ENCODE data around the gene XRCC5. TPM values are rescaled to one million over a fixed set of nuclear protein-coding genes. Genes with fewer than 3 reads are reported as not detected.

XRCC5 gene
- total and polyA plus RNA-seq, 2 of the 8 experiments (the other 6 are each of a cell fraction or from before 2014, with no cell fraction given) = 308 to 644 TPM

DNA sequence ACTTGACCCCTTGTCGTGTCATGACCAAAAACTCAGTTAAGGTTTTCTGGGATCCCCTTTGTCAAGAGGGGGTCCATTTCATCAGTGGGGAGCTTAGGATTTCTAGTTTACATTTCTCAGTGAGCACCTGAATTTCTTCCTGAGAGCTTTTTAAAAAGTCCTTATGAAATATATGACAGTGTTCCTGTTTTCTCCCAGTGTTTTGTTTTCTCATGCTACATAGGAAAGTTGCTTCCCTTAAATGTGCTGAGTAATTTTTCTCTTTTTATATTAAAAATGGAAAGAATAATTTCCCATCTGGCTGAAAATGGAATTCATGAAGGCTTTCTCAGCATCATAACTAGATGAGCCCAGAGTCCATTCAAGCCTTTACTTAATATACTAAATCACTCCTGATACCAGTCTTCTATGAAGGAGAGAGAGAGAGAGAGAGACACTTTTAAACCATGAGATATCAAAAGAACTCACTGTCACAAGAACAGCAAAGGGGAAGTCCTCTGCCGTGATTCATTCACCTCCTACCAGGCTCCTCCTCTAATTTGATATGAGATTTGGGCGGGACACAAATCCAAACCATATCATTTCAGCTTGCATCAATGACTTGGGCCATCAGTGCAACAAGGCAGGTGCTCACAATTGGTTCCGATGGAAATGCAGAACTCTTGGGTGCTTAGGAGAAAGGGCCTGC is 61.1 kb downstream of the XRCC5 start:
- H3K4me3 ChIP-seq (ENCODE audit: extremely low read depth in 1 of 4, insufficient read depth in 2 of 4, low read depth in 3 of 4, low read length in 4 of 4) = no peak overlapping the region
- H4K20me1 ChIP-seq (replicated peaks in 1 of 2; ENCODE audit: control insufficient read depth in 1 of 2, insufficient read depth in 2 of 2, low read length in 2 of 2) = peaks cover 6 to 14% of the 10 kb centered on the region in 2 experiments
- CTCF ChIA-PET (ENCODE audit: partially characterized antibody) = interaction anchor here (1.2 kb wide), 1 partner anchor 18 kb away, joined by 4 read pairs; no protein-coding TSS in a partner anchor
- POLR2A ChIA-PET (ENCODE audit: partially characterized antibody) = interaction anchor here (0.6 to 3.1 kb wide), 4 partner anchors 8 to 58 kb away, joined by 3 to 10 read pairs (median 4); no protein-coding TSS in a partner anchor
- H4K91ac ChIP-seq (replicated peaks; ENCODE audit: insufficient read length, low read length) = no peak overlapping the region
- H3K79me1 ChIP-seq (ENCODE audit: low read depth, low read length) = no peaks in the 10 kb centered on the region; the same call in 1 of the 2 replicates
- no peaks in the 10 kb centered on the region for H3K27me3 ChIP-seq (replicated peaks in 1 of 4; ENCODE audit: control insufficient read depth in 3 of 4, extremely low read depth in 1 of 4, insufficient read depth in 3 of 4, low read length in 3 of 4)
- H2AFZ ChIP-seq (ENCODE audit: low read length) = no peak overlapping the region
- no peak overlapping the region for H2BK12ac ChIP-seq (ENCODE audit: low read depth, low read length)
- peaks cover 8 to 82% (median 51%) of the 10 kb centered on the region in 4 experiments for H3K36me3 ChIP-seq (ENCODE audit: control insufficient read depth in 2 of 4, insufficient read depth in 4 of 4, low read length in 3 of 4)
- H4K8ac ChIP-seq (ENCODE audit: extremely low read depth, insufficient read depth, low read length) = no peak overlapping the region
- no peaks in the 10 kb centered on the region for H3K23me2 ChIP-seq (ENCODE audit: low read depth, low read length)
- H3K56ac ChIP-seq (replicated peaks; ENCODE audit: insufficient read length, low read depth, low read length) = no peak overlapping the region
- no peak overlapping the region for H3K14ac ChIP-seq (ENCODE audit: insufficient read length)
- H2BK15ac ChIP-seq (ENCODE audit: low read length) = no peak overlapping the region
- H3K9ac ChIP-seq (replicated peaks in 1 of 4; ENCODE audit: extremely low read depth in 1 of 4, low read depth in 3 of 4, low read length in 3 of 4) = no peak overlapping the region
- no peak overlapping the region for H2BK20ac ChIP-seq (ENCODE audit: low read length)
- 99% methylated on average over 4 of the region's 4 CpGs; no CpG with 5 or more reads in 1 of the 2 experiments for WGBS, 2 experiments (ENCODE audit: extremely low coverage in 1 of 2, insufficient coverage in 1 of 2, insufficient read length in 1 of 2, insufficient replicate concordance in 2 of 2, low coverage in 1 of 2, low lambda C conversion rate in 2 of 2, missing lambda C conversion rate in 1 of 2)
- H3K18ac ChIP-seq (ENCODE audit: extremely low read depth, low read length) = no peak overlapping the region
- H3K23ac ChIP-seq (ENCODE audit: insufficient read length) = no peak overlapping the region
- H2BK5ac ChIP-seq (ENCODE audit: low read depth, low read length) = no peak overlapping the region
- no peak for DNase-seq (ENCODE audit: low read depth in 1 of 2, low spot score in 2 of 2)
- H2AK5ac ChIP-seq (ENCODE audit: low read depth, low read length) = no peak overlapping the region
- TF ChIP-seq JUN (IDR thresholded peaks at IDR 0.05; ENCODE audit: low read depth, low read length) (no peak), TEAD4 (IDR thresholded peaks at IDR 0.05; ENCODE audit: low read depth, low read length) (no peak), CEBPB (IDR thresholded peaks at IDR 0.05; ENCODE audit: low read depth, low read length) (no peak), TAF7 (optimal IDR thresholded peaks at IDR 0.05; ENCODE audit: borderline replicate concordance, low read depth, low read length) (no peak), TBP (IDR thresholded peaks at IDR 0.05; ENCODE audit: low read depth, low read length) (no peak), JUND (IDR thresholded peaks at IDR 0.05; ENCODE audit: low read length) (no peak), SP1 (IDR thresholded peaks at IDR 0.05; ENCODE audit: low read depth, low read length) (no peak)
- no peak overlapping the region for H4K5ac ChIP-seq (ENCODE audit: insufficient read length, low read depth, low read length)
- no peak overlapping the region for H3K4ac ChIP-seq (replicated peaks; ENCODE audit: insufficient read length, low read depth, low read length)
- H3K4me1 ChIP-seq (replicated peaks in 1 of 4; ENCODE audit: control insufficient read depth in 3 of 4, insufficient read depth in 4 of 4, low read length in 3 of 4) = no peaks in the 10 kb centered on the region
- peaks cover 0 to 63% of the 10 kb centered on the region in 2 experiments; a peak in 3 of 4 replicates for H3K79me2 ChIP-seq (ENCODE audit: control insufficient read depth in 1 of 2, insufficient read depth in 2 of 2, low read length in 2 of 2)
- no peak for FAIRE-seq
- H3K9me3 ChIP-seq (ENCODE audit: insufficient read depth in 2 of 2, low read depth in 1 of 2, low read length in 1 of 2) = no peaks in the 10 kb centered on the region
- no peak overlapping the region for H2BK120ac ChIP-seq (replicated peaks; ENCODE audit: low read depth, low read length)
- H3K4me2 ChIP-seq (ENCODE audit: insufficient read depth in 1 of 2, low read depth in 2 of 2, low read length in 2 of 2) = no peak overlapping the region
- no peak overlapping the region for H3K27ac ChIP-seq (ENCODE audit: low read depth, low read length)

Measured in H1 (cell line).